ENCODE measurements around the gene CCDC40.

DNA sequence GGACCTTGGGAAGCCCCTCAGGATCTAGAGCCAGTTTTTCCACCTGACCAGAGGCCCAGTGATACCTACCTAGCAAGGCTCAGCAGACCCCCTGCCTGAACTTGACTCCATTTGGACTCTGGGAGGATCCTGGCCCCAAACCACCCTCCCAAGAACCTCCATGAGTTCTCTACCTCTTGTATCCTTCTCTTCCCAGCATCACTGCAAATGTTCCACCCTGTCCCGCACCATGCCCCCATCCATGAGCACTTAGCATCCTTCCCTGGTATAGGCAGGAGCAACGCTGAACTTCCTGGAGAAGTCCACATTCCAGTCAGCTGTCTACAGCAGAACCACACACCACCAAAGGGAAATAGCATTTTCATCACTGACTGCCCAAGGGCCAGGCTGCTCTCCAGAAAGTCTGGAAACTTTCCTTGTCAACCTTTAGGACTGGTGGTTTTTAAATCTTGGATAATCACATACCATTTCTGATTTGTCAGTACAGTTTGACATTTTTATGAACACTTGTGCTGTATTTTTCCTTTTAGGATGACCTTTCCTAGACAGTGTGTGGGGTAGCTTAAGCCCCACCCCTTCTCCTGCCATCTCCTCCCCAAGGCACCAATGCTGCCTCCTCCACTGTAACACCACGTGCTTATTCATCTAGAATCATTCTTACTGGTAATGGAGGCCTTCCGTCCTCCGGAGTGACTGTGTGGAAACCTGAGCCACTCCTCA, 96.6 kb downstream of the CCDC40 start:
- no peak for TF ChIP-seq TARDBP (IDR thresholded peaks at IDR 0.05)
- TF ChIP-seq KLF6 (CRISPR knock-in tag; IDR thresholded peaks at IDR 0.05; ENCODE audit: borderline replicate concordance): no peak
- TF ChIP-seq CTCF (IDR thresholded peaks at IDR 0.05 in 2 of 3, conservative IDR thresholded peaks at IDR 0.05 in 1 of 3; ENCODE audit: insufficient read depth in 2 of 3, low read depth in 1 of 3, low read length in 3 of 3): no peak

Measured in K562 (cell line).